ENCODE data around the gene GPR22.

The GPR22 gene, protein sequence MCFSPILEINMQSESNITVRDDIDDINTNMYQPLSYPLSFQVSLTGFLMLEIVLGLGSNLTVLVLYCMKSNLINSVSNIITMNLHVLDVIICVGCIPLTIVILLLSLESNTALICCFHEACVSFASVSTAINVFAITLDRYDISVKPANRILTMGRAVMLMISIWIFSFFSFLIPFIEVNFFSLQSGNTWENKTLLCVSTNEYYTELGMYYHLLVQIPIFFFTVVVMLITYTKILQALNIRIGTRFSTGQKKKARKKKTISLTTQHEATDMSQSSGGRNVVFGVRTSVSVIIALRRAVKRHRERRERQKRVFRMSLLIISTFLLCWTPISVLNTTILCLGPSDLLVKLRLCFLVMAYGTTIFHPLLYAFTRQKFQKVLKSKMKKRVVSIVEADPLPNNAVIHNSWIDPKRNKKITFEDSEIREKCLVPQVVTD

DNA sequence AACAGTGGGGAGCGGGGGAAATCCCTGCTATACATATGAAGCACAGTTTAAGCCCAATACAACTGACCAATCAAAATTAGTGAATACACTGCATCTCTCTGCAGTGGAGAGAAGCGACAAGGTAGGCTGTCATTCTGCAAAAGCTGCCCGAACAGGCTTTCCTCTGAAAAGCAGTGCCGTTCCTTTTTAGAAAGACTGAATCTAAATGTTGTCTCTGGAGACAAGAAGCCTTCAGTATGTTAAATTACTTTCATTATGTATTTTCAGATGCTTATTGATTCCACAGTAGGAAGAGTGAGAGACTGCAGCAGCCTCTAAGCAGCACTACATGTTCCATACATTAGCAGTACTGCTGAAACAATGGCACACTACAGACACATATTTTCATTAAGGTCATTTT, at the start of gene GPR22:
Gene GPR22 (plus strand): TSS at position 129 of the 400 bp plus-strand sequence. CDS start 4,004 bp downstream, outside the sequence.
- no peak for DNase-seq

DNA sequence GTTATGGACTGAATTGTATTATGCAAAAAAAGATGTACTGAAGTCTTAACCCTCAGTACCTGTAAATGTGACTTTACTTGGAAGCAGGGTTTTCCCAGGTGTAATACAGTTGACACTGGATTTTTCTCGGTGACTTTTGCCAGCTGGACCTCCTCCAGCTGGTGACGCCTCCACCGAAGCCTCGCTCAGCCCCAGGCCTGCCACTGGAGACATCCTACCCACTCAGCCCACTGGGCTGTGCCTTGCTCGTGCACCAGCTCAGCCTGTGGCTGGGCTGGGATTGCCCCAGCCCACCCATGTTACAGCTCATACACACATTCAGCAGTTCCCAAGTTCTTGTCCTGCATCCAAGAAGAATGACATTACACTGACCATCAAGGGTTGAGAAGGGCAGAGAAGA, 42.4 kb upstream of the GPR22 start:
- no peak for DNase-seq

DNA sequence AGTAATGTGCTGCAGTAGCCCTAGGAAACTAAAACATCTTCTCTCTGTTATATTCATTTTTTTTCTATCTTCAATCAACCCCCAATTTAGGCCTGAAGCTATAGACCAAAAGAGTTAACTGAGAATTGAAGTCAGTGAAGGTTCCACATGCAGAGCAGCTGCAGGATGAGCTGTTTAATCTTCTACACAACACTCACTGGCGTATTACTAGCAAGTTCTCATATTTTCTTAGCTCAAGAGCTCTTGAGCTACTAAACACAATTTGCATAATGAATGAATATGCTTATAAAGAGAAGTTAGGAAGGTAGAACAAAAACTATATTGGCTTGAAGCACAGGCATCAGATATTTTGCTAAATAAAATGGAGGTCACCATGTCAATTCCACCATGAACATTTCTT, 41.2 kb upstream of the GPR22 start:
- no peak for DNase-seq

DNA sequence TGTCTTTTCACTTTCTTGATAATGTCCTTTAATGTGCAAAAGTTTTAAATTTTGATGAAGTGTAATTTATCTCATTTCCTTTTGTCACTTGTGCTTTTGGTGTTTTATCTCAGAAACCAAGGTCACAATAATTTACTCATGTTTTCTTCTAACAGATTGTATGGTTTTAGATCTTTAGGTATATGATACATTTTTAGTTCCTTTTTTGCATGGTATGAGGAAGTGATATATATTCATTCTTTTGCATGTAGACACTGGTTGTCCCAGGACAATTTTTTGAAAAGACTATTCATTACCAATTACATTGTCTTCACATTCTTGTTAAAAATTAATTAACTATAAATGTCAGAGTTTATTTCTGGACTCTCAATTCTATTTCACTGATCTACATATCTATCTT, 39.8 kb upstream of the GPR22 start:
- no peak for DNase-seq

DNA sequence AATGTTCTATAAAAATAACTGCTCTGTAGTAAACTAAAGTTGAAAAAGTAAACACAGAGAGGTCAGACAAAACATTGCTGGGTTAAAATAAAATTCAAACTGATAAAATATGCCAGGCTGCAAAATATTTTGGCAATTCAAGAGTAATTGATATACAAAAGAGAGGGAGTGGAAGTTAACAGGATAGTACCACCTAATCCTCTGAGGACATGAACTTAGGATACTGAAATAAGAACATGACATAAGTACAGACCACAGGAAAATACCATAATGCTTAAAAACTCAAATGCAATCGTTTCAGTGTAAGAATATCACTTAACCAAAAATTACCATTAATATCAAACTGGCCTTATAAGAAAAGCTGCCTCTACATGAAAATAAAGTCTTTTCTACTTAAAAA, 37.6 kb upstream of the GPR22 start:
- DNase-seq, result no peak

DNA sequence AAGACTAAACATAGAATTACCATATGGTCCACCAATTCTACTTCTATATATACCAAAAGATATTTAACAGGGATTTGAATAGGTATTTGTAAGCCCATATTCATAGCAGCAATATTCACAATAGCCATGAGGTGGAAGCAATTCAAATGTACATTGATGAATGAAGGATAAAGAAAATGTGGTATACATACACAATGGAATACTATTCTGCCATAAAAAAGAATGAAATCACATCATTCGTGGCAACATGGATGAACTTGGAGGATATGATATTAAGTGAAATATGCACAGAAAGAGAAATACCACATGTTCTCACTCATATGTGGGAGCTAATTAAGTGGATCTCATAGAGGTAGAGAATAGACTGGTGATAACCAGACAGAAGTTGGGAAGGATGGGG, 34.1 kb upstream of the GPR22 start:
- no peak for DNase-seq

DNA sequence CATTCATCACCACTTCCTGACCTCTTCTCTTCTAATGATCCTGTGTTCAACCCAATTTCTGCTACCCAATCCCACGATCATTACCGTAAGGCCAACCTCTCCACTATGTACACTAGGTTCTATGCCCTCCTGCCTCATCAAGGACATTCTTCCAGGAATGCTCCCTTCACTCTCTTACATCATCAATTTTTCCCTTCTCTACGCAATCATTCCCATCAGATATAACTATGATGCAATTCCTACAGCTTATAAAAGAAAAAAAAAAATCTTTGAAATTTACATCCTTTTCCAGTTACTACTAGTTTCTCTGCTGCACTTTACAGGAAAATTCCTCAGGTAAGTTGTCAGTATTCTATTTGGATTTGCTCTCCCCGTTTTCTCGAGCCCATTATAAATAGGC, 30.8 kb upstream of the GPR22 start:
- no peak for DNase-seq

DNA sequence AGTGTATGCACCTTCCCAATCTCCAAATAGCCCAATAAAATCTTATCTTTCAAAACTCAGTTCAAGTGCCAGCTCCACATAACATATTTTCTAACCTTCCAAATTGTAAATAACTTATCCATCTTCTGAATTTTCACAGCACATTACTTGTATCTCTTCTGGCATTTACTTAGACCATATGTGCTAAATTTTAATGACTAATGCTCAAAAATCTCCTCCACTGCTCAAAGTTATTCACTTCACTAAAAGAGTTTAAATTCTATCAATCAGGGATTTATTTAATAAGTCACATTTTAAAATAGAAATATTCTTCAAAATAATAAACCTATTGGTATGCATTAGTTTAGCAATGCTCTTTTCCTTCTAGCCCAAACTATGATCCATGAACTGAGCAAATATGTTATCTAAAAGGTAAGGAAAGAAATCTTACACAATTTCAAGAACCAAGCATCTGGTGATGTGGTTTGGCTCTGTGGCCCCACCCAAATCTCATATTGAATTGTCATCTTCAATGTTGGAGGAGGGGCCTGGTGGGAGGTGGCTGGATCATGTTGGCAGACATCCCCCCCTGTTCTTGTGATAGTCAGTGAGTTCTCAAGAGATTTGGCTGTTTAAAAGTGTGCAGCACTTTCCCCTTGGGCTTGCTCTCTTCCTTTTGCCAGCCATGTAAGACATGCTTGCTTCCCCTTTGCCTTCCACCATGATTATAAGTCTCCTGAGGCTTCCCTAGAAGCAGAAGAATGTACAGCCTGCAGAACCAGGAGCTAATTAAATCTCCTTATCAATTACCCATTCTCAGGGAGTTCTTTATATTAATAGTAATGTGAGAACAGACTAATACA, 28.1 kb upstream of the GPR22 start:
- DNase-seq, result no peak

DNA sequence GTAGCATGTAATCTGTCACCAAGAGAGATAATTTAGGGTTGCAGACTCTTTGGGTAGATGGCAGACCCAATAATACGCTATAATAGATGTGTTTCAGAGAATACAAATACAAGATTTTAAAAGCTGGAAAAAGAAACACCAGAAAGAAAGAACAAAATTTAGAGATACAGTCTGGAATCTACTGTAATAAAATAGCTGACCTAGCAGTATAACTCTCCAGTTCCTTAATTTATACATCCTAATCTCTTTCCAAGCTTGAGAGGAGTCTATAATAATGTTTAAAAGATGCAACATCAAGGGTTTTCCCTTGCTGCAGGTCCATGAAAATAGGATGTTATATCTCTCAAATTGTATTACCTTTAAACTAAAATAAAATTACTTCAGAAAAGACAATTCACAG, 27.2 kb upstream of the GPR22 start:
- no peak for DNase-seq

DNA sequence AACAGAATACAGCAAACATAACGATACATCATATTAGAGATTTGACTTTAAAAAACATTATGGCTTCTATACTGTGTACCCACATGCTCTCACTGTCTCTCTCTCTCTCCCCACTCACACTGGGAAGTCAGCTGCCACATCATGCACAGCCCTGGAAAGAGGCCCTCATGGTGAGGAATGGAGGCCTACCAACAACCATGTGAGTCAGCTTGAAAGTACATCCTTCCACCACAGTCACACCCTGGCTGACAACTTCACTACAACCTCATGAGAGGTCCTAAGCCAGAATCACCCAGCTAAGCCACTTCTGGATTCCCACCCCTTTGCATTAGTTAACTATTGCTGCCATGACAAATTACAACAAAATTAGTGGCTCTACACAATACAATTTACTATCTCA, 23.3 kb upstream of the GPR22 start:
- DNase-seq, result no peak

DNA sequence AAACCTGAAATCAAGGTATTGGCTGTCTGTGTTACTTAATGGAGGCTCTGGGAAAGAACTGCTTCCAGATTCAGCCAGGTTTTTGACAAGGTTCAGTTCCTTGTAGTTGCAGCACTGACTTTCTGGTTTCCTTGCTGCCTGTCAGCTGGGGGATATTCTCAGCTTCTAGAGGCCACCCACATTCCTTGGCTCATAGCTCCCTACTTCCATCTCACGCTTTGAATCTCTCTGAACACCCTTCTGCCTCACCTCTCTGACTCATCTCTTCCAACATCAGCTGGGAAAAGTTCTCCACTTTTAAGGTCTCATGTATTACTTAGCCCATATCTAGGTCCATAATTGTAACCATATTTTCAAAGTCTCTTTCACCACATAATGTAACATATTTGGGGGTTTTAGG, 22.9 kb upstream of the GPR22 start:
- DNase-seq, result no peak

DNA sequence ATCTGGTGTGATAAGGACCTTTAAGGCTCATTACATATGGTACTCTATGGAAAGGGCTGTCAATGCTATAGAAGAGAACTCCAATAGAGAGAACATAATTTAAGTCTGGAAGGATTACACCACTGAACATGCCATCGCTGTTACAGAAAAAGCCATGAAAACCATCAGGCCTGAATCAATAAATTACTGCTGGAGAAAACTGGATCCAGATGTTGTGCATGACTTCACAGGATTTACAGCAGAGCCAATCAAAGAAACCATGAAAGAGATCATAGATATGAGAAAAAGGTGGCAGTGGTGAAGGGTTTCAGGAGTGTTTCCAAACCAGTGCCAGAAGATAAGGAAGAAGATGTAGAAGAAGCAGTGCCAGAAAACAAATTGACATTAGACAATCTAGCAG, 18.9 kb upstream of the GPR22 start:
- no peak for DNase-seq

DNA sequence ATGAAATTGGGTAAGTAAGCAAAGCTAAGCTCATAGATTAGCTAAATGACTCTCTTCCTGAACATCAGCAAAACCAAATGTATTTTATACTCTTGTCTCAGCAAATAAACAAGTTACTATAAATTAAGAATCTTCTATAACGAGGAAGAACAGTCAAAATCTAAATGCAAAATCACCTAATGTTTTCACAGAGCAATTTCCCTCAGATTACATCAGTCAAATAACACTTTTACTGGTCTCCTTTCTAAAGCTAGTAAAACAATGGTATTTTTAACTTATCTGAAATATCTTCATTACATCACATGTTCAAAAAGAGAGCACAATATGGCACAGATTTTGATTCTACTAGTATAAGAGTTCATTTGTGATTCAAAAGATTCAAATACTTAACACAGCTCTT, 16.5 kb upstream of the GPR22 start:
- DNase-seq, result no peak

DNA sequence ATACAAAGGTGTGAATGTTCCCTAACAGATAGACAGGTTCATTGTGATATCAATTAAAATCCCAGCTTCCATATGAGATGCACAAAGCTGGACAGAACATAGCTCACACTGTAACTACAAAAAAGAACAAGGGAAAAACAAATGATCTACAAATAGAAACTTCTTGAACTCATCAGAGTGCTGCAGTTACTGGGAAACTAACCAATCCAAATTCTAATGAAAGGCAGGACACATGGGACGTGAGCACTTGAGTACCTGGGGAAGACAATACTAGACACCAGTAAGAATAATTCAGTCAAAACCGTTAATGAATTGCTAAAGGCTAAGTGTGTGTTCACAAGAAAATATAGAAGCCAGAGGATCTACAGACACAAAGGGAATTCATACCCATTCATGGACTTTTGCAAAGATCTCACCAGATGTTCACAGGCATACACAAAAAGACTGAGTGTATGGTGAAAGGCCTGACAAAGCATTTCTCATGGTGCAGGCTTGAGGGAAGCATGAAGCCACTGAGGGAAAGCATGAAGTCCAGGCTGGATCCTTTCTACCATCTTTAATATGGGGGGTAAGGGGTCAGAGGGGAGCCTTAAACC, 7.8 kb upstream of the GPR22 start:
- DNase-seq, result no peak

DNA sequence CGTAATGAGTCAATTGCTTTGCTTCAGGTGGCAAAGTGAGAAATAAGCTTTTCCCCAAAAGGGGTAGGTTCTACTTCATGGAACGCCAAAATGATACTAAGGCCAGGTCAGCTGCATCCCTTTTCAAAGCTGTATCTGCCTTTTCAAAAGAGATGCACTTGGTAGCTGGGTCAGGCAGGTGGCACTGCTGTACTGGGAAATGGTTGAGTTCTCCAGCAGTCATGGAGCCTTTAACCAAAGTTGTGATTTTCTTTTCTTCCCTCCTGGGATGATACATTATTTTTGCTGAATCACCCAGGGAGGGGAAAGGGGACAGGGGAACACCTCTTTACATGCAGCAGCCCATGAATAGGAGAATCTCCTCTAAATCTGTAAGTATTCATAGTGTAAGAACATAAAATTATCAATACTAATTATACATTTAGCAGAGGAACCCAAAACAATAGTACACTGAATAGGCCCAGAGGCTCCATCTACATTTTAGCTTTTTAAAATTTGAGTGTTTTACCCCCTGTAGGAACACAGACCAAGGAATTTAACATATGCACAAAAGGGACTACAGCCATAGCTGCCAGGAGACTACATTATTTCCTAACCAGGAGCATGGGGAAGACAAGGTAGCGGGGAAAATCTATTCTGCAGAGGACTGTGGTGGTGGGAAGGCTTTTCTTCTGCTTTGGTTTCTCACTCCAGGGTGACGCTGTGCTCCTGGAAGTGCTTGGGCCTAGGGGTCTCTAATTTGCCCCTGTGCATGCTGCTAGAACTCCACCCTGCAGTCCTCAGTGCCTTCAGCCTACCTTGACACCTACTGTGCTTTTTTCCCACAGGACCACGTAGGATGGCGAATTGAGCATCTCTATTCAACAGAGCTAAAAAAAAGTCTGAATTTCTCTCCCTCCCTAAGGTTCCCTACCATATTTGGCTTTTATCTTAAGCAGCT, 6.4 kb upstream of the GPR22 start:
- DNase-seq, result no peak

DNA sequence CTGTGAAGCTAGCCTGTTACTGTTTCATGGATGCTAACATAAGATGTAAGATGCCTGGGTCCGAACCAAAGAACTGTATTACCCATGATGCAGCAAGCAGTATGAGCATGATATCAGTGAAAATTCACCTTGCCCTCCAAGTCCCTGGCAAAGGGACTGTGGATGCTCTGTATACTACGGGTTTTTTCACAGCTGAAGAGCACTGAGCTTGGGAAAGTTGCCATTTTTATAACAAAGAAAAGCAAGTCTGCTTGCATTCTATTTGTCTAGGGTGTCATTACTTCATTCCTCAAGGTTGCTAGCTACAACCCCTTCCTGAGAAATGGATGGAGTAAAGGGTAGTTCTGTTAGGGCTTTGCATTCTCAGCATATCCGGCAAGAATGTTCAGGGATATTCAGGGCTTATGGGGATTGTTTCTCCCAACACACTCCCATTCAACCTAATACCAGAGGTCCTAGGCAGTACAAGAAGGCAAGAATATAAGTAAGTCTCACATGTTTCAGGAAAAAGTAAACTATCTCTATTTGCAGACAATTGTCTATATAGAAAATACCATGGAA, 5.1 kb upstream of the GPR22 start:
- no peak for DNase-seq

DNA sequence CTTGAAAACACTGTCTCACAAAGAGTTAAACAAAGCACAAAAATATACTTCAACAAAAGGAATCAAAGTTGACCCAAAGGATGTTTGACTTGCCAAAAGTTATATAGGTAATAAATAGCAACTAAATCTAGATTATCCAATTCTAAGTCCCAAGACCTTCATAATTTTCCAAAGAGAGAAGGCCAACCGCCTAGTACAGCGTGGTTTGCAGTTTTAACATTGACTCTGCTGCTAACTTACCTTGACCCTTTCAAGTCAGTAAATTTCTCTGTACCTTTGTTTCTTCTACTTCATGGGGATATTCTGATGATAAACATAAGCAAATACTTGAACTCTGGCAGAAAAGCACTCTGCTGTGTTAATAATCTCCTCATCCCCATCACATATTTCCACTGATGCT, 1.9 kb upstream of the GPR22 start:
- DNase-seq, result no peak

DNA sequence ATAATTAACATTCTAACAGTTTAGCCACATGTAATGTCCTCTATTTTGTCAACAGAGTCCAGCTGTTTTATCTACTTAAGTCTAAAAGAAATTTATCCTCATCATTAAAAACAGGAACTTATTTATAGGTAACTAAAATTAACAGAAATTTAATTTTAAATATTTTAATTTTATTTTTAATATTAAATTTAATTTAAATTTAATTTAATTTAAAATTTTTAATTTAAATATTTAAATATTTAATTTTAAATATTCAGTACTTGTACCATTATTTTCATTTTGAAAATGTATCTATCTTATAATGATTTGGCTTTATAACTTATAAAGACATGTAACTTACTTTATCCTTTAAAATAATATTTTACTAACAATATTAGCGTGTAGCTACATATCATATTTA, 1.0 kb upstream of the GPR22 start:
- no peak for DNase-seq

DNA sequence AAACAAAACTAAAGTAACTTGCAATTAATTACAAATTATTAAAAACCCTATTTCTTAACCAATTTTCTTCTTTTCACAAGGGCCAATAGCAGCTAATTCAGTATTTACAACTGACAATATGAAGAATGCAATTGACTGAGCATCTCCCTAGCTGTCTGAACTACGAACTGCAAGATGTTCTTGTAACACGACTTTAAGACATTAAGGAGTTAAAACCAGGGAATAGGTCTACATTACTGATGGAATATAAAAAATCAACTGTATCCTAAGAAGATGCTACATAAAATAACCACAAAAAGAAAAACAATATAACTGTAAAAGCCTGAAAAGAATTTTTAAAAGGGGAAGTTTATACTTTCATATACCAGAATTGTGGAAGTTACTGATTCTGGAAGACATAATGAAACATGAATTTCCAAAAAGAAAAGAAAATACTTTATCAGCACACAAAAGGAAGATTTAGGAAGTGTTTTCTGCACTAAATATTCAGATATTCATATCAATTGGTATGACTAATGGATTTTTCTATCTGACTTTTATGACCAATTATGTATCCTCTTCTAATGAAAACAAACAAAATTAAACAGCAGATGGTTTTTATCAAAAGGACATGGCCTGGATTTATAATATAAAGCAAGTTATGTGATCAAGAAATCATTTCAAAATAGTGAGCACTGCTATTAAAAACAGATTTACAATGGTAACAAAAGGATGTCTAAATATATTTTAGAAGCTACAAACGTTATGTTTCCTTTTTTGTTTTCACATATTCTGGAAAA, 1.6 kb downstream of the GPR22 start:
- DNase-seq, result no peak

DNA sequence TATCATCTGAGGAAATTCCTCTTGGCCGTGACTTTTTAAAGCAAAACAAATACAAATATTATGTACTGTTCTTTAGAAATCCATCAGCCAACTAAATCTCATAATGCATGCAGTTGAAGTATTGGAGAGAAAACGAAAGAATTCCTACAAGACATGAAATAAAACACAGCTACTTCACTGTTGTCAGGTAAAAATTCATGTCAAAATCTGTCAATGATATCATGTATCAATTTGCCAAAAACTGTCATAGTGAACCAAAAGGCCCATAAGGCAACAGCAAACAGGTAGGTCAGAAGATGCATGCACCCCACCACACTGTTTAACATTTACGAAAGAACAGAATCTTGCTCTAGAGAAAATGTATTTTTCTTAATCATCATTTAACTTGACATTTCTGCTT, 2.3 kb downstream of the GPR22 start:
- no peak for DNase-seq

DNA sequence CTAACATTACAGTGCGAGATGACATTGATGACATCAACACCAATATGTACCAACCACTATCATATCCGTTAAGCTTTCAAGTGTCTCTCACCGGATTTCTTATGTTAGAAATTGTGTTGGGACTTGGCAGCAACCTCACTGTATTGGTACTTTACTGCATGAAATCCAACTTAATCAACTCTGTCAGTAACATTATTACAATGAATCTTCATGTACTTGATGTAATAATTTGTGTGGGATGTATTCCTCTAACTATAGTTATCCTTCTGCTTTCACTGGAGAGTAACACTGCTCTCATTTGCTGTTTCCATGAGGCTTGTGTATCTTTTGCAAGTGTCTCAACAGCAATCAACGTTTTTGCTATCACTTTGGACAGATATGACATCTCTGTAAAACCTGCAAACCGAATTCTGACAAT, 4.3 kb downstream of the GPR22 start:
- DNase-seq, result no peak

DNA sequence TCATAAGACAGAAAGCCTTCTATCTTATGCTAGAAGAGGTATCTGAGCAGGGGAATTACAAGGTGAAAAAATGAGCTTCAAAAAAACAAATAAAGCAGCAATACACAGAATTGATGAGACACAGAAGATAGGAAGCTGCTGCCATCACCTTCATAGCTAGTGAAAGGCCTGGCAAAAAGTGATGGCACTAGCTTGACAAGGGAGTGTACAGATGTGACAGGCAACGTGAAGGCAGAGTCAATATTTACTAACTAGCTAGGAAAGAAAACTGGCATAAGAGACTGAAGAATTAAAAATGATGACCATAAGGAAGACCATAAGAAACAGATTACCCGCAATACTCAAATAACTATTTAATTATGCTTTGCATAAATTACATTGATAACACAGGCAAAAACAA, 9.4 kb downstream of the GPR22 start:
- no peak for DNase-seq
